Endodermal cell (in vitro differentiated cells): ENCODE results near the gene SLC24A3. TPM values are rescaled to one million over a fixed set of nuclear protein-coding genes. Genes with fewer than 3 reads are reported as not detected.
A peak's percentile ranks its signal among the peaks of the same experiment; 100 is the strongest.
"Not testable (repeated sequence)": the region's sequence is repeated elsewhere in the genome, so short reads cannot be mapped to it uniquely, and the experiment has no call there.

Source experiments
- DNase-seq: peaks from one replicate; pipeline ENCODE4 v3.0.0-alpha.2; 2017
- H3K27ac ChIP-seq: 2 replicates; pipeline ENCODE4 v1.5.1; 2013; ENCODE audit warnings: mild to moderate bottlenecking, low read depth, low read length, moderate library complexity
- H3K27me3 ChIP-seq: 2 replicates; pipeline ENCODE4 v1.6.1; 2013; ENCODE audit warnings: mild to moderate bottlenecking, low read length, moderate library complexity; ENCODE audit not compliant: insufficient read depth, control insufficient read depth, poor library complexity, severe bottlenecking
- H3K36me3 ChIP-seq: 2 replicates; pipeline ENCODE4 v1.7.0; 2013; ENCODE audit warnings: mild to moderate bottlenecking, low read length, moderate library complexity; ENCODE audit not compliant: control insufficient read depth, insufficient read depth
- H3K4me1 ChIP-seq: one replicate; pipeline ENCODE4 v1.7.0; 2013; ENCODE audit warnings: low read length; ENCODE audit not compliant: control insufficient read depth, insufficient read depth
- H3K4me3 ChIP-seq: 2 replicates; pipeline ENCODE4 v1.5.1; 2013; ENCODE audit warnings: mild to moderate bottlenecking, low read length, moderate library complexity
- H3K9ac ChIP-seq: 2 replicates; pipeline ENCODE4 v1.6.1; 2013; ENCODE audit warnings: mild to moderate bottlenecking, low read length, moderate library complexity; ENCODE audit not compliant: poor library complexity, severe bottlenecking; ENCODE audit errors: extremely low read depth
- H3K9me3 ChIP-seq: 2 replicates; pipeline ENCODE4 v1.6.1; 2013; ENCODE audit warnings: mild to moderate bottlenecking, low read length, moderate library complexity; ENCODE audit not compliant: control insufficient read depth
- H3K27ac Mint-ChIP-seq: 2 replicates; pipeline ENCODE4 v1.8.0; 2020; ENCODE audit warnings: mixed read lengths
- H3K27me3 Mint-ChIP-seq: 2 replicates; pipeline ENCODE4 v1.8.0; 2021; ENCODE audit warnings: mild to moderate bottlenecking, mixed read lengths; ENCODE audit not compliant: insufficient read depth
- H3K36me3 Mint-ChIP-seq: 2 replicates; pipeline ENCODE4 v1.8.0; 2020; ENCODE audit warnings: low read depth, mixed read lengths
- H3K4me1 Mint-ChIP-seq: 2 replicates; pipeline ENCODE4 v1.8.0; 2020; ENCODE audit warnings: mixed read lengths
- H3K4me3 Mint-ChIP-seq: 2 replicates; pipeline ENCODE4 v1.8.0; 2020; ENCODE audit warnings: mild to moderate bottlenecking, moderate library complexity, mixed read lengths
- H3K9me3 Mint-ChIP-seq: 2 replicates; pipeline ENCODE4 v1.8.0; 2020; ENCODE audit warnings: mild to moderate bottlenecking, mixed read lengths
- WGBS, 2 experiments: methylation state at CpG; one replicate each; pipeline versions ENCODE4 v1.1.5 to v1.1.7; 2013; ENCODE audit warnings: missing lambda C conversion rate in 2 of 2, mixed read lengths in 1 of 2; ENCODE audit not compliant: insufficient coverage in 1 of 2, insufficient read length in 1 of 2; 5-methylcytosine and 5-hydroxymethylcytosine counted together
- total RNA-seq, 2 donors: library from RNA; stranded (reverse); fragmentation: NEBNext Ultra II Directional in 1 of 2; extraction: Animal tissue kit (Norgen Biotek cat#: 25700) in 1 of 2; gene quantifications; 2 replicates in 1 of 2; 3 replicates in 1 of 2; pipeline ENCODE4 v1.2.1, GENCODE V29; 2021
- TF ChIP-seq, protein P1 (sequence below): fragments of 200-600 bp; sonication (generic); conservative IDR thresholded peaks from 2 replicates; pipeline ENCODE4 v1.5.0; 2021; ENCODE audit warnings: antibody characterized with exemption, mild to moderate bottlenecking

SLC24A3 gene
- total RNA-seq, 2 donors from 2014 or later = 1.5 to 1.8 TPM

DNA sequence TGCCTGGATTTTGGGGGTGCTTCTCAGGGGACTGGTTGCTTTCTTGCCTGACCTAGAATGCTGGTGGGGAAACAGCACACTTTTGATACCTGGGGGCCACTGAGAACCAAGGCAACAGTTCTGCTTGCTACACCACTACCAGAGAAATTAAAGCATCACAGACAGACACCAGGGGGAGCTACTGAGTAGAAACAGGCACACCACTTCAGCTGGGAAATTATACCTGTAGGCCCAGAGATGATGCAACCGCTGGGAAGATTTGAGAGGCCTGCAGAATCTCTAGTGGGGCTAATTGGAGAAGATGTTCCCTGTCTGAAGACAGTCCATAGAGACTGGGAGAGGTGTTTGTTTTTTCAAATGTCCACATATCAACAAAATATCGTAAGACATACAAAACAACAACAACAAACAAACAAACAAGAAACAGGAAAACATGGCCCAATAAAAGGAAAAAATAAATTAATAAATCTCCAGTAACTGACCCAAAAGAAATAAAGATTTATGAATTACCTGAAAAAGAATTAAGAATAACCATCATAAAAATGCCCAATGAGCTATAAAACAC lies 416.2 kb downstream of the SLC24A3 start:
- WGBS, 2 experiments = no CpG with 5 or more reads among the region's 2 CpGs
- Histone ChIP-seq H3K27ac (no peak overlapping the region), H3K4me1 (peaks cover 4% of the 10 kb centered on the region), H3K27me3 (no peaks in the 10 kb centered on the region), H3K36me3 (peaks cover 8% of the 10 kb centered on the region), H3K9me3 (peaks cover 27% of the 10 kb centered on the region), H3K4me3 (no peak overlapping the region), H3K9ac (no peak overlapping the region)
- H3K9me3 Mint-ChIP-seq = peaks cover 13% of the 10 kb centered on the region
- H3K27me3 Mint-ChIP-seq = no peaks in the 10 kb centered on the region
- peaks cover 5% of the 10 kb centered on the region for H3K4me1 Mint-ChIP-seq
- no peak overlapping the region for H3K4me3 Mint-ChIP-seq
- peak overlapping the region; percentile 69 for H3K27ac Mint-ChIP-seq
- TF ChIP-seq, protein P1, sequence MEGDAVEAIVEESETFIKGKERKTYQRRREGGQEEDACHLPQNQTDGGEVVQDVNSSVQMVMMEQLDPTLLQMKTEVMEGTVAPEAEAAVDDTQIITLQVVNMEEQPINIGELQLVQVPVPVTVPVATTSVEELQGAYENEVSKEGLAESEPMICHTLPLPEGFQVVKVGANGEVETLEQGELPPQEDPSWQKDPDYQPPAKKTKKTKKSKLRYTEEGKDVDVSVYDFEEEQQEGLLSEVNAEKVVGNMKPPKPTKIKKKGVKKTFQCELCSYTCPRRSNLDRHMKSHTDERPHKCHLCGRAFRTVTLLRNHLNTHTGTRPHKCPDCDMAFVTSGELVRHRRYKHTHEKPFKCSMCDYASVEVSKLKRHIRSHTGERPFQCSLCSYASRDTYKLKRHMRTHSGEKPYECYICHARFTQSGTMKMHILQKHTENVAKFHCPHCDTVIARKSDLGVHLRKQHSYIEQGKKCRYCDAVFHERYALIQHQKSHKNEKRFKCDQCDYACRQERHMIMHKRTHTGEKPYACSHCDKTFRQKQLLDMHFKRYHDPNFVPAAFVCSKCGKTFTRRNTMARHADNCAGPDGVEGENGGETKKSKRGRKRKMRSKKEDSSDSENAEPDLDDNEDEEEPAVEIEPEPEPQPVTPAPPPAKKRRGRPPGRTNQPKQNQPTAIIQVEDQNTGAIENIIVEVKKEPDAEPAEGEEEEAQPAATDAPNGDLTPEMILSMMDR = peak; percentile 86
- DNase-seq = peak; percentile 92
- H3K36me3 Mint-ChIP-seq = peaks cover 3% of the 10 kb centered on the region

DNA sequence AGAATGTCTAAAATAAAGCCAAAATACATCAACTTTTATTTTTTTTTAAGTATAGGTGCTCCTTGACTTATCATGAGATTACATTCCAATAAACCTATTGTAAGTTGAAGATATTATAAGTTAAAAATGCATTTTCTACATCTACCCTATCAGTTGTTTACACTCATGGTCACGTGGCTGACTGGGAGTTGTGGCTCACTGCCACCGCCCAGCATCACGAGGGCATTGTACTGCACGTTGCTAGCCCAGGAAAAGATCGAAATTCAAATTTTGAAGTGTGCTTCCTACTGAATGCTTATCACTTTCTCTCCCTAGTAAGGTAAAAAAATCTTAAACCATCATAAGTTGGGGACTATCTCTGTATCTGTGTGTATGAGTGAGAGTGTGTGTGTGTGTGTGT lies 419.0 kb downstream of the SLC24A3 start:
- peaks cover 4% of the 10 kb centered on the region for H3K9me3 Mint-ChIP-seq
- no peaks in the 10 kb centered on the region for H3K36me3 ChIP-seq
- H3K36me3 Mint-ChIP-seq = no peaks in the 10 kb centered on the region
- no peak overlapping the region for H3K4me3 Mint-ChIP-seq
- peaks cover 10% of the 10 kb centered on the region for H3K9me3 ChIP-seq
- H3K9ac ChIP-seq = no peak overlapping the region
- peaks cover 4% of the 10 kb centered on the region for H3K4me1 ChIP-seq
- 96% methylated on average over 5 of the region's 5 CpGs; no CpG with 5 or more reads in 1 of the 2 experiments for WGBS, 2 experiments
- no peak overlapping the region for H3K4me3 ChIP-seq
- H3K27me3 Mint-ChIP-seq = no peaks in the 10 kb centered on the region
- DNase-seq = no peak
- H3K27ac ChIP-seq = no peak overlapping the region
- no peaks in the 10 kb centered on the region for H3K27me3 ChIP-seq
- TF ChIP-seq, protein P1 = no peak
- H3K4me1 Mint-ChIP-seq = peaks cover 5% of the 10 kb centered on the region
- H3K27ac Mint-ChIP-seq = no peak overlapping the region

GRCh38 chr20:19633985-19634384 lies 421.5 kb downstream of the SLC24A3 start:
- Histone ChIP-seq H3K4me1 (no peaks in the 10 kb centered on the region), H3K9ac (no peak overlapping the region), H3K36me3 (no peaks in the 10 kb centered on the region), H3K4me3 (no peak overlapping the region), H3K27me3 (no peaks in the 10 kb centered on the region), H3K27ac (no peak overlapping the region), H3K9me3 (peaks cover 9% of the 10 kb centered on the region)
- peak; percentile 13 for DNase-seq
- Mint-ChIP-seq H3K27ac (no peak overlapping the region), H3K4me1 (no peaks in the 10 kb centered on the region), H3K27me3 (no peaks in the 10 kb centered on the region), H3K9me3 (peaks cover 8% of the 10 kb centered on the region), H3K4me3 (no peak overlapping the region), H3K36me3 (no peaks in the 10 kb centered on the region)
- WGBS, 2 experiments = 83 to 84% methylated on average over 1 to 3 of the region's 3 CpGs
- TF ChIP-seq, protein P1 = no peak

- 96 to 100% methylated on average over 17 to 32 of the region's 32 CpGs for WGBS, 2 experiments
Observed at GRCh38 chr20:19639471-19640045, 427.1 kb downstream of the SLC24A3 start.

More at GRCh38 chr20:19639471-19640045, 427.1 kb downstream of the SLC24A3 start:
- not testable (repeated sequence) for H3K4me3 ChIP-seq, H3K36me3 ChIP-seq, H3K27ac ChIP-seq, H3K9ac ChIP-seq, H3K9me3 ChIP-seq, H3K36me3 Mint-ChIP-seq, H3K27me3 ChIP-seq, H3K27ac Mint-ChIP-seq, H3K27me3 Mint-ChIP-seq, H3K4me1 ChIP-seq, H3K4me3 Mint-ChIP-seq, H3K9me3 Mint-ChIP-seq
- peak; percentile 20 for DNase-seq
- H3K4me1 Mint-ChIP-seq = peaks cover 12% of the 10 kb centered on the region
